Stimulated activated CD8-positive, alpha-beta memory T cell treated with anti-CD3 and anti-CD28 coated beads, Interleukin-7, amount 100 ng/mL, for 24 hours (primary cell): Measurements from ENCODE around the gene VTI1B.
A peak's percentile ranks its signal among the peaks of the same experiment; 100 is the strongest.
"Not testable (repeated sequence)": the region's sequence is repeated elsewhere in the genome, so short reads cannot be mapped to it uniquely, and the experiment has no call there.

Experiments
- DNase-seq: peaks from one replicate; pipeline ENCODE4 v3.0.0-alpha.2; 2020; ENCODE audit warnings: low read depth

Gene VTI1B

GRCh38 chr14:67627519-67627918, 46.9 kb downstream of the VTI1B start:
- no peak for DNase-seq

- DNase-seq: not testable (repeated sequence)
Observed at GRCh38 chr14:67626131-67626530, 48.3 kb downstream of the VTI1B start.

GRCh38 chr14:67623114-67623513, 51.3 kb downstream of the VTI1B start:
- no peak for DNase-seq

- no peak for DNase-seq
Observed at GRCh38 chr14:67622675-67623074, 51.8 kb downstream of the VTI1B start.

- no peak for DNase-seq
Observed at GRCh38 chr14:67620217-67620785, 54.1 kb downstream of the VTI1B start.

GRCh38 chr14:67619446-67620216, 54.8 kb downstream of the VTI1B start, which contains the start of gene ARG2:
Gene ARG2, plus strand, starts transcription at chr14:67619920. Its CDS starts 58 bp downstream, at chr14:67619978.
- peak; percentile 92 for DNase-seq

- DNase-seq: no peak
Observed at GRCh38 chr14:67618617-67619063, 55.8 kb downstream of the VTI1B start.

- DNase-seq: no peak
Observed at GRCh38 chr14:67610491-67610890, 63.9 kb downstream of the VTI1B start.

- DNase-seq: no peak
Observed at GRCh38 chr14:67609642-67610310, 64.7 kb downstream of the VTI1B start.

GRCh38 chr14:67607646-67608045, 66.8 kb downstream of the VTI1B start:
- DNase-seq: no peak

GRCh38 chr14:67602995-67603545, 71.4 kb downstream of the VTI1B start:
- no peak for DNase-seq

GRCh38 chr14:67602076-67602475, 72.4 kb downstream of the VTI1B start:
- no peak for DNase-seq

- not testable (repeated sequence) for DNase-seq
Observed at GRCh38 chr14:67600562-67600974, 73.9 kb downstream of the VTI1B start.

GRCh38 chr14:67599698-67600561, 74.5 kb downstream of the VTI1B start, which contains the start of gene PIGH:
Gene PIGH, minus strand, starts transcription at chr14:67600268. Its CDS starts 65 bp downstream, at chr14:67600203.
- peak; percentile 90 for DNase-seq
